ENCODE data around the gene PTPRD. TPM values are rescaled to one million over a fixed set of nuclear protein-coding genes. Genes with fewer than 3 reads are reported as not detected.
A peak's percentile ranks its signal among the peaks of the same experiment; 100 is the strongest.

Gene PTPRD
- polyA plus RNA-seq, 3 donors, result 114 to 130 (median 117) TPM

- DNase-seq (ENCODE audit: extremely low read depth in 1 of 11, low read depth in 9 of 11, low spot score in 4 of 11), result no peak
Observed at GRCh38 chr9:10341057-10341456, 271.7 kb downstream of the PTPRD start.

- DNase-seq (ENCODE audit: extremely low read depth in 1 of 11, low read depth in 9 of 11, low spot score in 4 of 11), result no peak
Observed at GRCh38 chr9:10339152-10339551, 273.6 kb downstream of the PTPRD start.

GRCh38 chr9:10331157-10331556 is 281.6 kb downstream of the PTPRD start:
- DNase-seq (ENCODE audit: extremely low read depth in 1 of 11, low read depth in 9 of 11, low spot score in 4 of 11), result no peak

GRCh38 chr9:10282084-10282483 is 330.7 kb downstream of the PTPRD start:
- DNase-seq (ENCODE audit: extremely low read depth in 1 of 11, low read depth in 9 of 11, low spot score in 4 of 11), result no peak

- DNase-seq (ENCODE audit: extremely low read depth in 1 of 11, low read depth in 9 of 11, low spot score in 4 of 11), result no peak
Observed at GRCh38 chr9:10274988-10275387, 337.8 kb downstream of the PTPRD start.

- peak in 2 of 11 donors; percentile 14 to 18 for DNase-seq (ENCODE audit: extremely low read depth in 1 of 11, low read depth in 9 of 11, low spot score in 4 of 11)
Observed at GRCh38 chr9:10274175-10274574, 338.6 kb downstream of the PTPRD start.

GRCh38 chr9:10272830-10273229 is 340.0 kb downstream of the PTPRD start:
- DNase-seq (ENCODE audit: extremely low read depth in 1 of 11, low read depth in 9 of 11, low spot score in 4 of 11), result no peak

- DNase-seq (ENCODE audit: extremely low read depth in 1 of 11, low read depth in 9 of 11, low spot score in 4 of 11), result peak in 2 of 11 donors; percentile 11 to 22
Observed at GRCh38 chr9:10268531-10269485, 344.0 kb downstream of the PTPRD start.

GRCh38 chr9:10265153-10265631 is 347.6 kb downstream of the PTPRD start:
- peak; percentile 31 to 72 (median 50) for DNase-seq (ENCODE audit: extremely low read depth in 1 of 11, low read depth in 9 of 11, low spot score in 4 of 11)

GRCh38 chr9:10260501-10260900 is 352.3 kb downstream of the PTPRD start:
- DNase-seq (ENCODE audit: extremely low read depth in 1 of 11, low read depth in 9 of 11, low spot score in 4 of 11), result no peak

- DNase-seq (ENCODE audit: extremely low read depth in 1 of 11, low read depth in 9 of 11, low spot score in 4 of 11), result no peak
Observed at GRCh38 chr9:10259668-10260067, 353.1 kb downstream of the PTPRD start.

GRCh38 chr9:10255758-10256157 is 357.0 kb downstream of the PTPRD start:
- no peak for DNase-seq (ENCODE audit: extremely low read depth in 1 of 11, low read depth in 9 of 11, low spot score in 4 of 11)

GRCh38 chr9:10254338-10254737 is 358.5 kb downstream of the PTPRD start:
- no peak for DNase-seq (ENCODE audit: extremely low read depth in 1 of 11, low read depth in 9 of 11, low spot score in 4 of 11)

- no peak for DNase-seq (ENCODE audit: extremely low read depth in 1 of 11, low read depth in 9 of 11, low spot score in 4 of 11)
Observed at GRCh38 chr9:10253341-10253740, 359.5 kb downstream of the PTPRD start.

GRCh38 chr9:10252174-10252573 is 360.6 kb downstream of the PTPRD start:
- no peak for DNase-seq (ENCODE audit: extremely low read depth in 1 of 11, low read depth in 9 of 11, low spot score in 4 of 11)

- DNase-seq (ENCODE audit: extremely low read depth in 1 of 11, low read depth in 9 of 11, low spot score in 4 of 11), result no peak
Observed at GRCh38 chr9:10251490-10251889, 361.3 kb downstream of the PTPRD start.

- DNase-seq (ENCODE audit: extremely low read depth in 1 of 11, low read depth in 9 of 11, low spot score in 4 of 11), result no peak
Observed at GRCh38 chr9:10250219-10250618, 362.6 kb downstream of the PTPRD start.

GRCh38 chr9:10248890-10249289 is 363.9 kb downstream of the PTPRD start:
- no peak for DNase-seq (ENCODE audit: extremely low read depth in 1 of 11, low read depth in 9 of 11, low spot score in 4 of 11)

GRCh38 chr9:10242255-10242654 is 370.5 kb downstream of the PTPRD start:
- no peak for DNase-seq (ENCODE audit: extremely low read depth in 1 of 11, low read depth in 9 of 11, low spot score in 4 of 11)

GRCh38 chr9:10238087-10238486 is 374.7 kb downstream of the PTPRD start:
- DNase-seq (ENCODE audit: extremely low read depth in 1 of 11, low read depth in 9 of 11, low spot score in 4 of 11), result no peak

GRCh38 chr9:10237584-10237983 is 375.2 kb downstream of the PTPRD start:
- DNase-seq (ENCODE audit: extremely low read depth in 1 of 11, low read depth in 9 of 11, low spot score in 4 of 11), result no peak

Measured in renal cortex interstitium (tissue), 11 donors.